ENCODE results near the gene CNTN4. TPM values are rescaled to one million over a fixed set of nuclear protein-coding genes. Genes with fewer than 3 reads are reported as not detected.

CNTN4 gene
- total RNA-seq, 1 experiment from 2014 or later = 51.3 TPM

DNA sequence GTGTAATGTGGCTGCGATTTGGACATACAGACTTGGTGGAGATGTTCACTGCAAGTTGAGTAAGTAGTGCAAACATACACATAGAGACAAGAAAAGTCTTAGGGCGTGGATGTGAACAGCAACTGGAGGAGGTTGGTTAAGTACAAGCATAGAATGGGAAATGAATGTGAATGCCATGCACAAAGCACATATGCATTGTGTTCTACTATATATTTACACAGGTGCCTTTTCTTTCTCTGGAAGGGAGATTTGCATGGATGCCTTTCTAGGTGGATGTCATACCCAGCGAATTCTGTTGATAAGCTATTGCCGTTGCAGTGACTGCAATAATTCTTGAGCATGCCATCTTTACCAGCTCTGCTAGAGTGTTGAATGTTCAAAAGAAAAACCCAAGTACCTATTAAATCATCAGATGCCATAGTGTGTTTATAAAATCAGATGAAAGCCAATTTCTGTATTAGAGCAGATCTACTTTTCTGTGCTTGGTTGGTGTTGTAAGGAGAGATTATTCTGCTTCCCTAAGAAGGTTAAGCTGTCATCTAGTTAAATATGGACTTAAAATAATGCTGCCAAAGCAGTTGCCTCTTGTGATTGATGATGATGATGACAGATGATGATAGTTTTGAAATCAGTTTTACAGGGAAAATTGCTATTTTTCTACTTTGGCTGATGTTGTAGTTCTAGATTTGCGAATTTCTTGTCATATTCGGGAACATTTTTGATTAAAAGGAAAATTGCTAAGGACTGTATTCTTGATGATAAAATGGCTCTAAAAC, 148.4 kb downstream of the CNTN4 start:
- ChIA-PET POLR2A (no interaction called here), CTCF (no interaction called here)
- Mint-ChIP-seq H3K36me3 (ENCODE audit: insufficient read depth, unreplicated experiment) (no peaks in the 10 kb centered on the region), H3K27me3 (ENCODE audit: insufficient read depth, unreplicated experiment) (no peaks in the 10 kb centered on the region), H3K9me3 (ENCODE audit: unreplicated experiment) (no peaks in the 10 kb centered on the region), H3K4me3 (ENCODE audit: unreplicated experiment) (no peak overlapping the region), H3K27ac (ENCODE audit: unreplicated experiment) (no peak overlapping the region), H3K4me1 (ENCODE audit: low read depth, unreplicated experiment) (peaks cover 6% of the 10 kb centered on the region)
- no peak overlapping the region for H3K4me3 ChIP-seq (ENCODE audit: low read depth, low read length)
- TF ChIP-seq, protein P1, sequence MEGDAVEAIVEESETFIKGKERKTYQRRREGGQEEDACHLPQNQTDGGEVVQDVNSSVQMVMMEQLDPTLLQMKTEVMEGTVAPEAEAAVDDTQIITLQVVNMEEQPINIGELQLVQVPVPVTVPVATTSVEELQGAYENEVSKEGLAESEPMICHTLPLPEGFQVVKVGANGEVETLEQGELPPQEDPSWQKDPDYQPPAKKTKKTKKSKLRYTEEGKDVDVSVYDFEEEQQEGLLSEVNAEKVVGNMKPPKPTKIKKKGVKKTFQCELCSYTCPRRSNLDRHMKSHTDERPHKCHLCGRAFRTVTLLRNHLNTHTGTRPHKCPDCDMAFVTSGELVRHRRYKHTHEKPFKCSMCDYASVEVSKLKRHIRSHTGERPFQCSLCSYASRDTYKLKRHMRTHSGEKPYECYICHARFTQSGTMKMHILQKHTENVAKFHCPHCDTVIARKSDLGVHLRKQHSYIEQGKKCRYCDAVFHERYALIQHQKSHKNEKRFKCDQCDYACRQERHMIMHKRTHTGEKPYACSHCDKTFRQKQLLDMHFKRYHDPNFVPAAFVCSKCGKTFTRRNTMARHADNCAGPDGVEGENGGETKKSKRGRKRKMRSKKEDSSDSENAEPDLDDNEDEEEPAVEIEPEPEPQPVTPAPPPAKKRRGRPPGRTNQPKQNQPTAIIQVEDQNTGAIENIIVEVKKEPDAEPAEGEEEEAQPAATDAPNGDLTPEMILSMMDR (IDR thresholded peaks at IDR 0.05; ENCODE audit: insufficient read depth in 1 of 2, low read depth in 1 of 2, low read length in 1 of 2, severe bottlenecking in 1 of 2, unreplicated experiment in 1 of 2) = no peak
- H3K36me3 ChIP-seq (ENCODE audit: control insufficient read depth, insufficient read depth, low read length) = no peaks in the 10 kb centered on the region
- no TSS peak for BruUV-seq (replicated peaks)
- DNase-seq = no peak
- no peaks in the 10 kb centered on the region for H3K27me3 ChIP-seq (replicated peaks; ENCODE audit: control insufficient read depth, insufficient read depth, low read length)
- no peaks in the 10 kb centered on the region for H3K4me1 ChIP-seq
- H3K9me3 ChIP-seq = no peaks in the 10 kb centered on the region
- intact Hi-C loops (cut with micrococcal nuclease; ENCODE audit: unreplicated experiment) = no loop called here

DNA sequence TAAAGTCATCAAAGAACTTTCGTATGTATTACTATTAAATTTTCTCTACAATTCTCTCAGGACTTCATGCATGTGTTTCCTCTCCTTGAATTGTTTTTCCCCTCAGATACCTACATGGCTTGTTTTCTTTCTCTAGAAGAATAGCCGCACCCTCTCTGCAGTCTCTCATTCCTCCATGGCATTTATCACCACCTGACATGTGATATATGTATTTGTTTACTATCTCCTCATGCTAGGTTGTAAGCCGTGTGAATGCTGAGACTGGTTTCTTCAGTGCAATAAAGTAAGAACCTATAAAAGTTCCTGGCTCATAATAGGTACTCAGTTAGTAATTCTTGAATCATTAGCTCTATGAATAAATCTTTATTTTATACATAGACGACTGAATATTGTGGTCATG, 149.2 kb downstream of the CNTN4 start:
- H3K36me3 ChIP-seq (ENCODE audit: control insufficient read depth, insufficient read depth, low read length) = no peaks in the 10 kb centered on the region
- TF ChIP-seq, protein P1 (IDR thresholded peaks at IDR 0.05; ENCODE audit: insufficient read depth in 1 of 2, low read depth in 1 of 2, low read length in 1 of 2, severe bottlenecking in 1 of 2, unreplicated experiment in 1 of 2) = no peak
- no peaks in the 10 kb centered on the region for H3K9me3 Mint-ChIP-seq (ENCODE audit: unreplicated experiment)

DNA sequence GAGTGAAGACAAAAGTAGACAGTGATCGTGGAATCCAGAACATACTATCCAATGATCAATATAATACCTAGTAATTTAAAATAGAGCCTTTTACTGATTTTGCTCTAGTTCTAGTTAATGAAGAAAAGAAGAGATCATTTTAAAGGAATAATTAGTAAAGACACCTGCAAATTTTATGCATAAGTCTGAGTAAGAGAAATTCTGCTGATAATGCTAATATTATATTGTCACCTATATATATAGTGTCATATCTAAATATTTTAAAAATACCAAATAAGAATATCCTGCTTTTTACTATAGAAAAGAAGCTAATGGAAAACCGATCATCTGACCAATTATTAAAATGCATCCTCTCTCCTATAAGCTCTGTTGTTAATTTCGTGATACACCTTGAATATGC, 152.1 kb downstream of the CNTN4 start:
- Mint-ChIP-seq H3K27ac (ENCODE audit: unreplicated experiment) (no peak overlapping the region), H3K9me3 (ENCODE audit: unreplicated experiment) (peaks cover 6% of the 10 kb centered on the region), H3K27me3 (ENCODE audit: insufficient read depth, unreplicated experiment) (no peaks in the 10 kb centered on the region), H3K4me1 (ENCODE audit: low read depth, unreplicated experiment) (no peaks in the 10 kb centered on the region), H3K4me3 (ENCODE audit: unreplicated experiment) (no peak overlapping the region), H3K36me3 (ENCODE audit: insufficient read depth, unreplicated experiment) (no peaks in the 10 kb centered on the region)
- intact Hi-C loops (cut with micrococcal nuclease; ENCODE audit: unreplicated experiment) = no loop called here
- TF ChIP-seq, protein P1 (IDR thresholded peaks at IDR 0.05; ENCODE audit: insufficient read depth in 1 of 2, low read depth in 1 of 2, low read length in 1 of 2, severe bottlenecking in 1 of 2, unreplicated experiment in 1 of 2) = no peak
- no peaks in the 10 kb centered on the region for H3K36me3 ChIP-seq (ENCODE audit: control insufficient read depth, insufficient read depth, low read length)
- no peaks in the 10 kb centered on the region for H3K4me1 ChIP-seq
- ChIA-PET CTCF (no interaction called here), POLR2A (no interaction called here)
- H3K9me3 ChIP-seq = no peaks in the 10 kb centered on the region
- no peak for DNase-seq
- no peak overlapping the region for H3K4me3 ChIP-seq (ENCODE audit: low read depth, low read length)
- H3K27me3 ChIP-seq (replicated peaks; ENCODE audit: control insufficient read depth, insufficient read depth, low read length) = no peaks in the 10 kb centered on the region
- BruUV-seq (replicated peaks) = no TSS peak

More for the DNA sequence above, 149.2 kb downstream of the CNTN4 start:
- Histone ChIP-seq H3K4me3 (ENCODE audit: low read depth, low read length) (no peak overlapping the region), H3K4me1 (no peaks in the 10 kb centered on the region), H3K27me3 (replicated peaks; ENCODE audit: control insufficient read depth, insufficient read depth, low read length) (no peaks in the 10 kb centered on the region), H3K9me3 (no peaks in the 10 kb centered on the region)
- ChIA-PET CTCF (no interaction called here), POLR2A (no interaction called here)
- intact Hi-C loops (cut with micrococcal nuclease; ENCODE audit: unreplicated experiment) = no loop called here
- Mint-ChIP-seq H3K36me3 (ENCODE audit: insufficient read depth, unreplicated experiment) (no peaks in the 10 kb centered on the region), H3K27me3 (ENCODE audit: insufficient read depth, unreplicated experiment) (no peaks in the 10 kb centered on the region), H3K27ac (ENCODE audit: unreplicated experiment) (no peak overlapping the region), H3K4me3 (ENCODE audit: unreplicated experiment) (no peak overlapping the region), H3K4me1 (ENCODE audit: low read depth, unreplicated experiment) (peaks cover 5% of the 10 kb centered on the region)
- DNase-seq = no peak
- no TSS peak for BruUV-seq (replicated peaks)
